T1000 (cell line): ENCODE data around the gene SORCS3.

Experiments used
- DNase-seq: peaks from one replicate; lab custom pipeline; 2025; ENCODE audit warnings: mixed read lengths; lab: John Stamatoyannopoulos, UW

The SORCS3 gene

DNA sequence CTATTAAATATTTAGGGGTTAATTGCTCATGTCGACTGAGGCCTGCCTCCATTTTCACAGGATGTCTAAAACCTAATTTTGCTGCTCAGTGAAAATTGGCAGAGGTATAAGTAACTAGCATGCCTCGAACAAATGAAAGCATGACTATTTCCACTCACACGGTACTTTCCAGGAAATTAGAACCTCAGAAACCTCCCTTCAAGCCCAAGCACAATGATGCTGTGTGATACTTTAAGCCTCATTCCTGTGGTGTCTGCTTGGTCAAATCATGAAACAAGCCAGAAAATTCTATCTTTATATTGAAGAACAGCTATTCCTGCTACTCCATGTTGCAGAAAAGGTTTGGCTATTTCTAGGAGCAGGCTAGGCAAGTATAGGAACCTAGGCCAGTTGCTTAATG lies 203.0 kb downstream of the SORCS3 start:
- no peak for DNase-seq

- no peak for DNase-seq
Observed at GRCh38 chr10:104850023-104850422, 208.9 kb downstream of the SORCS3 start.

DNA sequence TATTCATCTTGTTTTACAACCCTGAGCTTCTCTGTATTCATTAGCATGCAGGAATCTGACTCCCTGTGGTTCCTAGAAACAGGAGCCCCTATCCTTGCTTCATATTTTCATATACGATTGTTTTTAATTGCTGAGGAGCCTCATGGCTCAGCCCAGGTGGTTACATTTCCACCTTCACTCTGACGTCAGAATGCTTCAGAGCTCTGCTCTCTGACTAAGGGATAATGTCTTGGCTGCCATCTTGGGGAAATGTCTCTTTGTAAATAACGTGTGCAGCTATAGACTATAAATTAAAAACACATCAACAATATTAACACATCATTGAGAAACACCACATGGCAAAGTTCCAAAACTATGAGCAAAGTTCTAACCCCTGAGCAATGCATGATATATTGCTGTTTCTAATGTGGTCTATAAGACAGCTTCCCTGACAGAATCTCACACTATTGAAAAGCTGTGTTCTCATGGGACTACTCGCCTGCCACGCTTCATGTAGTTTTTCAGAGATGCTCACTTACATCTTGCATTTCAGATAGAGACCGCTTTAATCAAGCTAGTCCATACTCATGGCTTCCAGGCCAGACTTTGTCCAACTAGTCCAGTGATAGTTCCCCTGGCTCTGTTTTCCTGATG lies 227.0 kb downstream of the SORCS3 start:
- DNase-seq, result no peak

- DNase-seq, result no peak
Observed at GRCh38 chr10:104872691-104873090, 231.6 kb downstream of the SORCS3 start.

GRCh38 chr10:104873161-104873560 lies 232.1 kb downstream of the SORCS3 start:
- DNase-seq, result no peak

DNA sequence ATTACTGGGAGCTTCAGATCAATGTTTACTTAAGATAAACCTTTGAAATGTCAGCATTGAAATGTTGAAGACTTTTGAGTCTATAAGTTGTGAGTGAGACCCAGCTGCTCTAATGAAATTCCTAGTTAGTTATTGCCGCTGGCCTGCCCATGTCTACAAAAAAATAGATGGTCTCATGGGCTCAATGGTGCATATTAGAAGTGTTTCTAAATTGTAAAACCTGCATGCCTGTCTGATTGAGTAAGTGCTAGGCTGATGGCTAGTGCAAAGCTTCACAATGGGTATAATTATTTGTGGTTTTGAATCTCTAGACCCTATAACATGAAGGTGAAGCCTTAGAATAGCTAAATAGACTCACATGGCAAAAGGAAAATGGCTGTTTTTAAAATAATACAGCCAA lies 234.5 kb downstream of the SORCS3 start:
- DNase-seq, result no peak

DNA sequence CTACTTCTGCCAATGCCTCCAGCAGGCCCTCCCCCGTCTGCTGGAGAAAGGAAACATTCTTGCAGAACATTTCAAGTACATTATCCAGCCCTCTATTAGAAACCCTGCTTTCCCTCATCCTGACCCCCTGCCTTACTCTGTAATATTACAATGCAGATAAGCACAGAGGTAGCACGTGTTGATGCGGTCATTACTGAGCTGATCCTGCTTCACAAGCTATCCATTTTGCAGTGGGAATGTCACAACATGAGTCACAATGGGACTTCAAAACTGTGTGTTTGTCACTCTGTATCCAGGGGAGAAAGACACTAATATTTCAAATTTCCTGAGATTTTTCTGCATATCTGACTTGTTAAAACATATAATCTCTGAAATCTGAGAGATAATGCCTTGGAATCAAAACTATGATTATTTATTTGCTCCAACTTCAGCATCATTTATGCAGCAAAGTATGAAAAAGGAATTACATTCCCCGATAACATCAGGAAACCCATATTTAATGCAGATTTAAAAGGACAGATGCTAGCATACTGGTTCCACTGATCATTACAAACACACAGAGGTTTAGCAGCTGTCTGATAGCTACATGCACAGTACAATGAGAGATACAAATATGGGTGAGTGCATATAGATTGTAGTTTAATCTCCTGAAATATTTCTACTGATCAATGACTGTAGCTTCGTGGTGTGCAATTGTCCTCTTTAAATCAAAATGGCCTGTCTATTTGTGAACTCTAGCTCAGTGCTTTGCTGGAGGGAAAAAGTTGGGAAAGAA lies 239.7 kb downstream of the SORCS3 start:
- DNase-seq, result no peak

DNA sequence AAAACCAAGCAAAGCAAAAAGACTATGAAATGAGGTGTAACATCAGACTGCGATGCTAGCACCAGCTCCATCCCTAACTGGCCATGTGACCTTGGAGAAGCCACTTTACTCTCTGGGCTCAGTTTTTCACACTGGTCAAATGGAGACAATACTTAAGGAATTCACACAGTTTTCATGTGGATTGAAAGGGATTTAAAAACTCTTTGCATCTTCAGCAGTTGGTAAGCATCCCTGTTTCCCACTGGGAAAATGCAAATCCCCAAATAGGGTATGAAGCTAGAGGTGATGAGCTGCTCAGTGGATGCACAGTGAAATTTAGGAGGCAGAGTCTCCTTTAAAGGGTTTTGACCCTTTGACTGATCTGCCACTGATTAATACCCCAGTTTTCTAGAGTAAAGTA lies 240.7 kb downstream of the SORCS3 start:
- no peak for DNase-seq

GRCh38 chr10:104892879-104893617 lies 252.0 kb downstream of the SORCS3 start:
- DNase-seq, result no peak

- DNase-seq, result no peak
Observed at GRCh38 chr10:104893701-104894100, 252.6 kb downstream of the SORCS3 start.

GRCh38 chr10:104894681-104895080 lies 253.6 kb downstream of the SORCS3 start:
- no peak for DNase-seq

GRCh38 chr10:104895541-104895940 lies 254.5 kb downstream of the SORCS3 start:
- no peak for DNase-seq

DNA sequence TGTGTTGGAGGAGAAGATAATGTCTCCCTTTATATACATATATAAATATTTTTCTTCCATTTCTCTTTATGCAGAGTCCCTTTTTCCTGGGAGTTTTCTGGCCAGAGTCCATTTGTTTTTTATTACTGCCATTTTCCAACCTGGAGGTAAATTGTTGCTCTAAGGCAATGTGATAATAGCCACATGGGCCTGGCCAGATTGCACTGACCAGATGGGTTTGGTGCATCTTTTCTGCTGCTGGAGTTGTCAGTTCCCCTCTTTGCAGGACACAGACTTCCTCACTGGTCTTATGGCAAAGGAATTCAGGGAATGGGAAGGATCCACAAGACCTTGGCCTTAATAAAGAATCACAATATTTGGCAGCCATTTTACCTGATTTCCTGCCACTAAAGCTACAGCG lies 254.9 kb downstream of the SORCS3 start:
- DNase-seq, result no peak

GRCh38 chr10:104897696-104898095 lies 256.6 kb downstream of the SORCS3 start:
- DNase-seq, result no peak

DNA sequence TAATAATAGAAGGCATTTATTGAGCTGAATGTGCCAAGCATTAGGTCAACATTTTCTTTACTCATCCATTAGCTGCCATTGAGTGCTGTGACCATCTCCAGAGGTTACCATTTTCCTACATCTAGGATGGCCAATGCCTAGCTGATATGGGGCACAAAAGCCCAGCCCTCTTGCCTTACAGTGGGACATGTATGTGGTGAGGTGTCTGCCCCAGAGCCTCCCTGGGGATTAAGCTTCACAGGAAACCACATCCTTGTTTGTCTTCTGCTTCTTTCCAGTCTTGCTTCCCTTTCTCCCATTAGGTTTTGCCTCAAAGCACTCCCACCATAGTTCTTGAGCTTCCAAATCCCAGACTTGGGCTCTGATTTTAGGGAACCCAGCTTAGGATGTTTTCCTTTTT lies 258.7 kb downstream of the SORCS3 start:
- no peak for DNase-seq

GRCh38 chr10:104903433-104903832 lies 262.3 kb downstream of the SORCS3 start:
- DNase-seq, result peak; percentile 58

GRCh38 chr10:104904753-104905323 lies 263.7 kb downstream of the SORCS3 start:
- DNase-seq, result no peak

- DNase-seq, result no peak
Observed at GRCh38 chr10:104906112-104906511, 265.0 kb downstream of the SORCS3 start.

- no peak for DNase-seq
Observed at GRCh38 chr10:104907521-104907920, 266.4 kb downstream of the SORCS3 start.

DNA sequence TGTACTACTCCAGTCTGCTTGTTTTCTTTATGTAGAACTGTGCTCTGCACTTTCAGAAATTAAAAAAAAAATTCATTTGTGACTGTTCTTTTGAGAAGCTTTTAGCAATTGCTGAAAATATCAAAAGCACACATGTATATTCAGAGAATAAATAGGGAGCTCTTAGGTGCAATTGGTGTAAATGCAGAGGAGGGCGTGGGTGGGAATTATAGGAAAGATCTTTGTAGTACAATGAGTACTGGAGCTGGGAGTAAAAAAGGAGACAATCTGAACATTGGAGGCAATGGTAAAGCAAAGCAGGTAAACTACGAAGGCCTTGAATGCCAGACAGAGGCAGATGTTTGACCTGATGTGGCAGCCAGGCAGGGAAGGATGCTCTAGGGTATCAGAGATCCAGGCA lies 267.5 kb downstream of the SORCS3 start:
- no peak for DNase-seq

DNA sequence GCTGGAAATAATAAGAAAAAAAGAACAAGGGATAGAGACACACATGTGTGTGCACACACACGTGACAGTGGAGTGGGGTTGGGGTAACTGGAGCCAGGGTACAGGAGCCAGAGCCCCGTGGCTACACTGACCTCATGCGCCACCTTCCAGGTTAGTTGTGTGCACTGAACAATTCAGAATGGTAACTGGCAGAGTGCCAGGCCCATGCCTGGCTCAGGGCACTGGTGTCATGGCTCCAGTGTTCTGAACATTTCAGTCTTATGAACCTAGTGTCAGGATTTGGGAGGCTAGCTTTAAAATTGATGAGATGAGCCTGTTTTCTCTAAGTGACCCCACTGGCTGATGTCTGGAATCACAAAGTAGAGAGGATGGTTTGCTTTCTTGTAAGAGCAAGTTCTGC lies 269.6 kb downstream of the SORCS3 start:
- DNase-seq, result no peak

GRCh38 chr10:104913390-104913789 lies 272.3 kb downstream of the SORCS3 start:
- DNase-seq, result no peak

GRCh38 chr10:104920476-104920875 lies 279.4 kb downstream of the SORCS3 start:
- no peak for DNase-seq
